HG03457 (cell line): ENCODE measurements around the gene KIAA1328.

Experiments used
- ATAC-seq: cut with Tn5 transposase; IDR thresholded peaks from one replicate; pipeline ENCODE4 v1.9.1; 2021; ENCODE audit warnings: moderate number of reproducible peaks; ENCODE audit not compliant: unreplicated experiment

KIAA1328 gene

GRCh38 chr18:37272841-37273240 is 443.9 kb downstream of the KIAA1328 start:
- no peak for ATAC-seq

GRCh38 chr18:37274309-37275236 is 445.6 kb downstream of the KIAA1328 start:
- no peak for ATAC-seq

GRCh38 chr18:37275237-37275741 is 446.4 kb downstream of the KIAA1328 start:
- no peak for ATAC-seq

GRCh38 chr18:37276111-37276890 is 447.4 kb downstream of the KIAA1328 start:
- no peak for ATAC-seq

- ATAC-seq = no peak
Observed at GRCh38 chr18:37277804-37278203, 448.9 kb downstream of the KIAA1328 start.
